Neutrophil (primary cell): ENCODE measurements around the gene ZIC5.
"Not testable (repeated sequence)": the region's sequence is repeated elsewhere in the genome, so short reads cannot be mapped to it uniquely, and the experiment has no call there.

Source experiments
- H3K27ac ChIP-seq: fragments of 200-600 bp; sonication (generic); 2 replicates; pipeline ENCODE4 v1.5.1; 2016; ENCODE audit warnings: mild to moderate bottlenecking, moderate library complexity
- H3K27me3 ChIP-seq: fragments of 200-600 bp; sonication (generic); 2 replicates; pipeline ENCODE4 v1.6.0; 2016; ENCODE audit warnings: mild to moderate bottlenecking
- H3K36me3 ChIP-seq: fragments of 200-600 bp; sonication (generic); 2 replicates; pipeline ENCODE4 v1.5.1; 2017
- H3K4me1 ChIP-seq, 2 experiments: fragments of 200-600 bp in 1 of 2; sonication (generic) in 1 of 2; 1 replicate in 1 of 2; 2 replicates in 1 of 2; pipeline versions ENCODE4 v1.5.1 to v1.6.1; 2013 to 2016; ENCODE audit warnings: low read depth in 1 of 2, low read length in 1 of 2, mild to moderate bottlenecking in 1 of 2, moderate library complexity in 1 of 2; ENCODE audit not compliant: control insufficient read depth in 1 of 2, insufficient read depth in 1 of 2
- H3K4me3 ChIP-seq, 2 experiments: fragments of 200-600 bp in 1 of 2; sonication (generic) in 1 of 2; 1 replicate in 1 of 2; 2 replicates in 1 of 2; pipeline ENCODE4 v1.5.1; 2013 to 2016; ENCODE audit warnings: low read depth in 1 of 2, low read length in 1 of 2, mild to moderate bottlenecking in 1 of 2, moderate library complexity in 1 of 2
- H3K9me3 ChIP-seq: fragments of 200-600 bp; sonication (generic); 2 replicates; pipeline ENCODE4 v1.5.1; 2016
- TF ChIP-seq, protein P1 (sequence below): fragments of 200-600 bp; sonication (generic); IDR thresholded peaks from 2 replicates; pipeline ENCODE4 v1.5.1; 2016; ENCODE audit warnings: antibody characterized with exemption

Gene ZIC5

DNA sequence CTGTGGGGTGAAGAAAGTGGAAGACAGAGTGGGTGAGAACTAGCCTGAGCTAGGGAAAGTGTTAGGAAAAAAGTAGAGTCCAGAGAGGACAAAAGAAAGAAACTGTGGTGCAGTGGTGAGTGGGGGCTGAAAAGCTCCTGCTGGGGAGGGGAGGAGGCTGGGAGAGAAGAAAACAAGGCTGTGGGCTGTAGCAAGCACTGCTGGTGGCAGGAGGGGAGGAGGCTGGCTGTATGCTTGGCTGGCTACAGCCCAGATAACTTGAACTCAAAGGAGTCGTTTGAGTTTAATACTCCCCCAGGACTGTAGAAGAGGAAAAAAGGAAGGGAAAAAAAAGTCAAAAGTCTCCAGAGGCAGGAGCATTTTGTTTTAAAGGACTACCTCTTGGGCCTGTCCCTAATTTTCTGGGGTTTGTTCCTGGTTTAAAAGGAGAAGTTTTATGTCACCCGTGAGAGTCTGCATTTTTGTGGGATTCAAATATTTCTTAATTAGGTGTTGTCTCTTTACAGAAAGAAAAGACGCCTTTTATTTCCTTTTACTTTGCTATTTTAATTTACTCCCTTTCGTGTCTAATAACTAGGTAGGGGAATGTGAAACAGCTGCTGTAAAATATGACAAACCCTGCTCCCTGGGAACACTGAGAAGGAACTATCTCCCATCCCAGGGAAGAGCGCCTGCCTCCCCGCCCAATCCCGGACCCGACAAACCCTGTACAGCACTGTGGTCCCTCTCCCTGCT is 21.7 kb downstream of the ZIC5 start:
- Histone ChIP-seq H3K4me1 (no peaks in the 10 kb centered on the region), H3K4me3 (no peak overlapping the region), H3K27me3 (peaks cover 98% of the 10 kb centered on the region), H3K27ac (no peak overlapping the region), H3K9me3 (no peaks in the 10 kb centered on the region), H3K36me3 (no peaks in the 10 kb centered on the region)
- TF ChIP-seq, protein P1, sequence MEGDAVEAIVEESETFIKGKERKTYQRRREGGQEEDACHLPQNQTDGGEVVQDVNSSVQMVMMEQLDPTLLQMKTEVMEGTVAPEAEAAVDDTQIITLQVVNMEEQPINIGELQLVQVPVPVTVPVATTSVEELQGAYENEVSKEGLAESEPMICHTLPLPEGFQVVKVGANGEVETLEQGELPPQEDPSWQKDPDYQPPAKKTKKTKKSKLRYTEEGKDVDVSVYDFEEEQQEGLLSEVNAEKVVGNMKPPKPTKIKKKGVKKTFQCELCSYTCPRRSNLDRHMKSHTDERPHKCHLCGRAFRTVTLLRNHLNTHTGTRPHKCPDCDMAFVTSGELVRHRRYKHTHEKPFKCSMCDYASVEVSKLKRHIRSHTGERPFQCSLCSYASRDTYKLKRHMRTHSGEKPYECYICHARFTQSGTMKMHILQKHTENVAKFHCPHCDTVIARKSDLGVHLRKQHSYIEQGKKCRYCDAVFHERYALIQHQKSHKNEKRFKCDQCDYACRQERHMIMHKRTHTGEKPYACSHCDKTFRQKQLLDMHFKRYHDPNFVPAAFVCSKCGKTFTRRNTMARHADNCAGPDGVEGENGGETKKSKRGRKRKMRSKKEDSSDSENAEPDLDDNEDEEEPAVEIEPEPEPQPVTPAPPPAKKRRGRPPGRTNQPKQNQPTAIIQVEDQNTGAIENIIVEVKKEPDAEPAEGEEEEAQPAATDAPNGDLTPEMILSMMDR: no peak

DNA sequence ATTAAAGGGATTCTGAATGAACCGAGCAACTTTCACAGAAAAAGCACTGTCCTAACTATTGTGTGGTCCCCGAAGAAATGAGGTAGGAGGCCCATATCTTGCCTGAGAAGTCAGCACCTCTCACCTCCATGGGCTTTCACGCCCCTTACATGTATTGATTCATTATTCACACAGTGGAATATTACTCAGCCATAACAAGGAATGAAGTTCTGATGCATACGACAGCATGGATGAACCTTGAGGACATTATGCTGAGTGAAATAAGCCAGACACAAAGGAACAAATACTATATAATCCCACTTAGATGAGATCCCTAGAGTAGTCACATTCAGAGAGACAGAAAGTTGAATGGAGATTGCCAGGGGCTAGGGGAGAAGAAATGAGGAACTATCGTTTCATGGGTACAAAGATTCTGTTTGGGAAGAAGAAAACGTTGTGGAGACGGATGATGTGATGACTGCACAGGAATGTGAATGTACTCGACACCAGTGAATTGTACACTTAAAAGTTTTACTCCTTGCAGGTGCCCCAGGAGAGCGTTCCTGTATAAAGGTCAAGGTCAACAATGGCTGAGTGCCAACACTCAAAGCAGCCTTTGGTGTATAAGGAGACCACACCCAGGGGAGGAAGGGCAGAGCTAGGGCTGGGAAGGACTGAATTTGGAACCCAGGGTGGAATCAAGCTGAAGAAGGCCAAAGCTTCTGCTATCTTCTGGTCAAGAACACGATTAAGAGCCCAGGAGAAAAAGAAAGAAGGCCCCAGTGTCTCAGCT is 22.5 kb downstream of the ZIC5 start:
- H3K4me1 ChIP-seq: no peaks in the 10 kb centered on the region
- H3K36me3 ChIP-seq: no peaks in the 10 kb centered on the region
- H3K4me3 ChIP-seq: no peak overlapping the region
- H3K9me3 ChIP-seq: no peaks in the 10 kb centered on the region
- peaks cover 98% of the 10 kb centered on the region for H3K27me3 ChIP-seq
- TF ChIP-seq, protein P1: no peak
- H3K27ac ChIP-seq: no peak overlapping the region

DNA sequence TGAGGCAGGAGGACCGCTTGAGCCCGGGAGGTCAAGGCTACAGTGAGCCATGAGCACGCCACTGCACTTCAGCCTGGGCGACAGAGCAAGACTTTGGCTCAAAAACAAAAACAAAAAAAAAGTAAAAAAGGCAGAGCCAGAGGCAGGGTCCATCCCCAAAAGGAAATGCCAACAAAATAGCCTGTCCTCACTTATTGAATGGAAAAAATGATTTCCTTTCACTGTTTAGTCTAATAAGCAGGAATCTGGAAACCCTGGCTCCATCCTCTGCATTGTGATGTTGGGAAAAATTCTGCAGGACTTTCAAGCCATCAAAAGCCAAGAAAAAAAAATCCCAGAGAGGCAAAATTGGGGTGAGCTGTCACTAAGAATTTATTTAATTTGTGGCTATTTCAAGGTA is 23.2 kb downstream of the ZIC5 start:
- no peaks in the 10 kb centered on the region for H3K4me1 ChIP-seq
- TF ChIP-seq, protein P1: no peak
- H3K27me3 ChIP-seq: peaks cover 98% of the 10 kb centered on the region
- no peak overlapping the region for H3K27ac ChIP-seq
- H3K9me3 ChIP-seq: no peaks in the 10 kb centered on the region
- no peaks in the 10 kb centered on the region for H3K36me3 ChIP-seq
- no peak overlapping the region for H3K4me3 ChIP-seq

DNA sequence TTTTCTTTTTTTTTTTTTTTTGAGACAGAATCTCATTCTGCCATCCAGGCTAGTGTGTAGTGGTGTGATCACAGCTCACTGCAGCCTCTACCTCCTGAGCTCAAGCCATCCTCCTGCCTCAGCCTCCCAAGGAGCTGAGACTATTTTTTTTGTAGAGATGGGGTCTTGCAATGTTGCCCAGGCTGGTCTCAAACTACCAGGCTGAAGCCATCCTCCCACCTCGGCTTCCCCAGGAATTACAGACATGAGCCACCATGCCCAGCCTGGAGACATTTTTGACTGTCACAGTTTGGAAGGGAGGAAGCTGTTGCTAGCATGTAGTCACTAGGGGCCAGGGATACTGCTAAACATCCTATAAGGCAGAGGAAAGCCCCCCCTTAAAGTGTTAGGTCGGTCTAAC is 23.9 kb downstream of the ZIC5 start:
- Histone ChIP-seq H3K27ac (no peak overlapping the region), H3K4me3 (no peak overlapping the region), H3K36me3 (no peaks in the 10 kb centered on the region), H3K4me1 (no peaks in the 10 kb centered on the region), H3K9me3 (no peaks in the 10 kb centered on the region), H3K27me3 (peaks cover 91% of the 10 kb centered on the region)
- TF ChIP-seq, protein P1: no peak

DNA sequence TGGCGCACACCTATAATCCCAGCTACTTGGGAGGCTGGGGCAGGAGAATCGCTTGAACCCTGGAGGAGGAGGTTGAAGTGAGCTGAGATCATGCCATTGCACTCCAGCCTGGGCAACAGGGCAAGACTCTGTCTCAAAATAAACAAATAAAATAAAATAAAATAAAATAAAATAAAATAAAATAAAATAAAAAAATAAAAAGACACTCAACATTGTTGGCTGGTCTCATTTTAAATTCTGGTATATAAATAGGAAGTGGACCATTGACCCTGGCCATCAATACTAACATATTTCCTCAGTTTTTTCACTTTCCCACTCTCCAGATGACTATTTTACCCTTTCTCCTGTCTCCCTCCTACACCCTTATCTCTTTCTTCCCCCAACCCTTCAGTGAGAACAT is 26.1 kb downstream of the ZIC5 start:
- H3K4me3 ChIP-seq, H3K36me3 ChIP-seq, H3K9me3 ChIP-seq, H3K27ac ChIP-seq, H3K4me1 ChIP-seq: not testable (repeated sequence)
- peaks cover 85% of the 10 kb centered on the region for H3K27me3 ChIP-seq

DNA sequence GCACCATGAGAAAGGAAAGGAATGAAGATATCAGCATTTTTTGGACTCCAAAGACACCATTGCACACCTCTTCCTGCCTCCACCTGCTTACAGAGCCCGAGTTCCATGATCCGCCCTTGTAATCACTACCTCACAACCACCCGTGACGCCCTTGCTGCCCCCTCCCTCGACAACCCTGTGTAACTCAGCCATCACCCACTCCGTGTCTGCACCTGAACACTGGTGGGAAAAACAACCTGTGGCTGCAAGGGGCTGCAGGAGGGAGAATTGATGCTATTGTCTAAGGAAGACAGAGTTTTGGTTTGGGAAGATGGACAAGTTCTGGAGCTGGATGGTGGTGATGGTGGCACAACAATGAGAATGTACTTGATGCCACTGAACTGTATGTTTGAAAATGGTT is 27.0 kb downstream of the ZIC5 start:
- H3K4me1 ChIP-seq: no peaks in the 10 kb centered on the region

More for the DNA sequence above, 27.0 kb downstream of the ZIC5 start:
- H3K9me3 ChIP-seq: no peaks in the 10 kb centered on the region
- H3K36me3 ChIP-seq: no peaks in the 10 kb centered on the region
- H3K27me3 ChIP-seq: peaks cover 83% of the 10 kb centered on the region
- no peak overlapping the region for H3K4me3 ChIP-seq
- no peak overlapping the region for H3K27ac ChIP-seq
- TF ChIP-seq, protein P1: no peak
